ENCODE data around the gene GRPEL1. TPM values are rescaled to one million over a fixed set of nuclear protein-coding genes. Genes with fewer than 3 reads are reported as not detected.

The GRPEL1 gene
- total and polyA plus RNA-seq, 2 of the 8 experiments (the other 6 are each of a cell fraction or from before 2014, with no cell fraction given) = 13.5 to 39.9 TPM

DNA sequence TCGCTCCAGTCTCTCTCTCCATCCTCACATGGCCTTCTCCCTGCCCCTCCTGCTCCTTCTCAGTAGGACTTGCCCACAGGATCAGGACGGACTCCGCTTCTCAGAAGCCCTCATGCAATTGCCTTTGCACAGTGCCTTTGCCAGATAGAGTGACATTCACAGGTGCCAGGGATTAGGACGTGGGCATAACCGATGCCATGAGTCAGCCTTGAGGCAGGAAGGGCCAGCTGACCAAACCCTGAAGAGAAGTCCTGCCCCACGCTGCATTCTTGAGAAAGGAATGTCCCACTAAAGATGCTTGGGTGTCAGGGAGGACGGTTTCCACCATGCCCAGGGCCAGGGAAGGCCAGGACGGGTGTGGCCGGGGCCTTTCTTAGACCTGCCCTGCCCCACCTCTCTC is 6.6 kb upstream of the GRPEL1 start (continued):
- TF ChIP-seq CBX5 (IDR thresholded peaks at IDR 0.05; ENCODE audit: low read depth, low read length) (no peak), TCF12 (IDR thresholded peaks at IDR 0.05; ENCODE audit: low read depth, low read length) (no peak), JUND (IDR thresholded peaks at IDR 0.05; ENCODE audit: low read length) (no peak), EGR1 (IDR thresholded peaks at IDR 0.05; ENCODE audit: borderline replicate concordance, low read depth, low read length) (no peak)
